Neural cell (in vitro differentiated cells): ENCODE data around the gene ARHGEF39. TPM values are rescaled to one million over a fixed set of nuclear protein-coding genes. Genes with fewer than 3 reads are reported as not detected.
"Not testable (repeated sequence)": the region's sequence is repeated elsewhere in the genome, so short reads cannot be mapped to it uniquely, and the experiment has no call there.

Experiments
- H2AFZ ChIP-seq: fragments of 200-600, 300-800 bp; sonication (generic), shearing (Covaris generic); 2 replicates; pipeline ENCODE4 v1.6.0; 2014; ENCODE audit warnings: low read depth, mild to moderate bottlenecking, antibody characterized with exemption, low read length, moderate library complexity
- H3F3A ChIP-seq: fragments of 200-600 bp; shearing (Covaris generic); 2 replicates; pipeline ENCODE4 v1.6.1; 2016; ENCODE audit warnings: mild to moderate bottlenecking, moderate library complexity, mixed read lengths, antibody characterized with exemption, low read length; ENCODE audit not compliant: insufficient read depth, poor library complexity, severe bottlenecking
- H3K27ac ChIP-seq: fragments of 200-600, 300-800 bp; sonication (generic), shearing (Covaris generic); 2 replicates; pipeline ENCODE4 v1.5.1; 2014; ENCODE audit warnings: mild to moderate bottlenecking, low read length, moderate library complexity
- H3K27me3 ChIP-seq: fragments of 300-800, 200-600 bp; sonication (generic), shearing (Covaris generic); 2 replicates; pipeline ENCODE4 v1.6.0; 2014; ENCODE audit warnings: mild to moderate bottlenecking, low read depth, low read length, moderate library complexity; ENCODE audit not compliant: insufficient read depth
- H3K36me3 ChIP-seq: fragments of 300-800, 200-600 bp; sonication (generic), shearing (Covaris generic); 2 replicates; pipeline ENCODE4 v1.5.1; 2014; ENCODE audit warnings: mild to moderate bottlenecking, antibody characterized with exemption, low read length, moderate library complexity; ENCODE audit not compliant: insufficient read depth
- H3K4me2 ChIP-seq: fragments of 300-800, 200-600 bp; sonication (generic), shearing (Covaris generic); 2 replicates; pipeline ENCODE4 v1.6.0; 2014; ENCODE audit warnings: mild to moderate bottlenecking, low read length
- H3K4me3 ChIP-seq: fragments of 300-800, 200-600 bp; sonication (generic), shearing (Covaris generic); 2 replicates; pipeline ENCODE4 v1.5.1; 2014; ENCODE audit warnings: mild to moderate bottlenecking, low read length, moderate library complexity
- H3K79me2 ChIP-seq: fragments of 200-600 bp; shearing (Covaris generic); replicated peaks from 2 replicates; pipeline ENCODE4 v1.6.0; 2014; ENCODE audit warnings: mild to moderate bottlenecking, low read length, moderate library complexity; ENCODE audit not compliant: insufficient read depth
- H3K9ac ChIP-seq: fragments of 300-800, 200-600 bp; sonication (generic), shearing (Covaris generic); 2 replicates; pipeline ENCODE4 v1.6.1; 2016; ENCODE audit warnings: mild to moderate bottlenecking, low read length, mixed read lengths
- H3K9me2 ChIP-seq: fragments of 200-600 bp; shearing (Covaris generic); 2 replicates; pipeline ENCODE4 v1.6.1; 2016; ENCODE audit warnings: mild to moderate bottlenecking, low read length, mixed read lengths; ENCODE audit not compliant: insufficient read depth
- H3K9me3 ChIP-seq: fragments of 200-600, 300-800 bp; sonication (generic), shearing (Covaris generic); 2 replicates; pipeline ENCODE4 v1.6.1; 2016; ENCODE audit warnings: mild to moderate bottlenecking, mixed run types, low read length, moderate library complexity, mixed read lengths
- H4K20me1 ChIP-seq: fragments of 200-600 bp; shearing (Covaris generic); 2 replicates; pipeline ENCODE4 v1.6.1; 2016; ENCODE audit warnings: mild to moderate bottlenecking, mixed run types; ENCODE audit not compliant: insufficient read depth
- CTCF ChIP-seq: fragments of 450-650 bp; IDR thresholded peaks from 2 replicates; pipeline ENCODE4 v1.5.1; 2014; ENCODE audit warnings: antibody characterized with exemption, mild to moderate bottlenecking, moderate library complexity; ENCODE audit not compliant: poor library complexity, severe bottlenecking
- EP300 ChIP-seq: fragments of 450-650 bp; conservative IDR thresholded peaks from 2 replicates; pipeline ENCODE4 v1.6.1; 2014; ENCODE audit warnings: antibody characterized with exemption, mild to moderate bottlenecking, moderate library complexity; ENCODE audit not compliant: poor library complexity, severe bottlenecking
- EZH2 ChIP-seq: fragments of 200-600, 300-800 bp; shearing (Covaris generic), sonication (generic); IDR thresholded peaks from 2 replicates; pipeline ENCODE4 v1.6.1; 2014; ENCODE audit warnings: antibody characterized with exemption, low read length, borderline replicate concordance, mild to moderate bottlenecking; ENCODE audit not compliant: insufficient read depth, poor library complexity, severe bottlenecking
- MXI1 ChIP-seq: fragments of 450-650 bp; conservative IDR thresholded peaks from 2 replicates; pipeline ENCODE4 v1.6.1; 2014; ENCODE audit warnings: antibody characterized with exemption, mild to moderate bottlenecking; ENCODE audit not compliant: poor library complexity, severe bottlenecking
- POLR2AphosphoS5 ChIP-seq: IDR thresholded peaks from 2 replicates; pipeline ENCODE4 v1.6.1; 2012
- REST ChIP-seq: IDR thresholded peaks from 2 replicates; pipeline ENCODE4 v1.6.1; 2012; ENCODE audit warnings: borderline replicate concordance
- SMC3 ChIP-seq: fragments of 450-650 bp; conservative IDR thresholded peaks from 2 replicates; pipeline ENCODE4 v1.6.1; 2014; ENCODE audit warnings: antibody characterized with exemption, mild to moderate bottlenecking, moderate library complexity; ENCODE audit not compliant: poor library complexity
- polyA plus RNA-seq: library from polyadenylated mRNA; depleted of rRNA; stranded (reverse); fragments of >200 nt; gene quantifications from 2 replicates; pipeline ENCODE4 v1.2.3, GENCODE V29; 2014

Gene ARHGEF39
- polyA plus RNA-seq, 1 donor from 2014 or later: 0.51 TPM

GRCh38 chr9:35615981-35616680 is 48.9 kb downstream of the ARHGEF39 start:
- Histone ChIP-seq H3K27me3 (peaks cover 33% of the 10 kb centered on the region), H3K27ac (no peak overlapping the region), H3K79me2 (no peaks in the 10 kb centered on the region), H3K9me3 (no peaks in the 10 kb centered on the region), H3K9me2 (no peaks in the 10 kb centered on the region), H3K4me3 (no peak overlapping the region), H3F3A (no peaks in the 10 kb centered on the region), H4K20me1 (no peaks in the 10 kb centered on the region), H3K36me3 (no peaks in the 10 kb centered on the region), H2AFZ (no peak overlapping the region), H3K9ac (no peak overlapping the region), H3K4me2 (no peak overlapping the region)
- TF ChIP-seq REST (no peak), POLR2AphosphoS5 (no peak), EZH2 (no peak), EP300 (no peak)

- Histone ChIP-seq H3K9me2 (no peaks in the 10 kb centered on the region), H3K36me3 (peaks cover 3% of the 10 kb centered on the region), H3K9ac (no peak overlapping the region), H2AFZ (no peak overlapping the region), H3K79me2 (no peaks in the 10 kb centered on the region), H3K9me3 (no peaks in the 10 kb centered on the region), H4K20me1 (no peaks in the 10 kb centered on the region), H3K4me2 (no peak overlapping the region), H3K27me3 (peaks cover 32% of the 10 kb centered on the region), H3K4me3 (no peak overlapping the region), H3F3A (no peaks in the 10 kb centered on the region), H3K27ac (no peak overlapping the region)
- TF ChIP-seq EP300 (no peak), CTCF (no peak), REST (no peak), EZH2 (no peak), MXI1 (no peak), SMC3 (no peak)
These were observed 52.2 kb downstream of the ARHGEF39 start for GRCh38 chr9:35612843-35613242.

GRCh38 chr9:35612066-35612465 is 52.9 kb downstream of the ARHGEF39 start:
- H3K9ac ChIP-seq, H3F3A ChIP-seq, H3K4me3 ChIP-seq: not testable (repeated sequence)

More at GRCh38 chr9:35612066-35612465, 52.9 kb downstream of the ARHGEF39 start:
- not testable (repeated sequence) for H3K4me2 ChIP-seq, H3K9me2 ChIP-seq, H3K36me3 ChIP-seq, H3K9me3 ChIP-seq, H4K20me1 ChIP-seq, H3K79me2 ChIP-seq, H3K27ac ChIP-seq, H2AFZ ChIP-seq
- peaks cover 24% of the 10 kb centered on the region for H3K27me3 ChIP-seq
